ENCODE measurements around the gene ATAT1.
A peak's percentile ranks its signal among the peaks of the same experiment; 100 is the strongest.

Gene ATAT1

GRCh38 chr6:30613251-30614043, 13.2 kb upstream of the ATAT1 start:
- no peak for DNase-seq (ENCODE audit: low spot score)

- no peak for DNase-seq (ENCODE audit: low spot score)
Measured at GRCh38 chr6:30614044-30614842, 12.4 kb upstream of the ATAT1 start.

- peak; percentile 47 for DNase-seq (ENCODE audit: low spot score)
Measured at GRCh38 chr6:30614843-30615218, 11.8 kb upstream of the ATAT1 start.

GRCh38 chr6:30615219-30615957, 11.3 kb upstream of the ATAT1 start:
- DNase-seq (ENCODE audit: low spot score): no peak

GRCh38 chr6:30615958-30616810, 10.5 kb upstream of the ATAT1 start:
- DNase-seq (ENCODE audit: low spot score): no peak

- DNase-seq (ENCODE audit: low spot score): peak; percentile 72
Measured at GRCh38 chr6:30616811-30617564, 9.7 kb upstream of the ATAT1 start, which contains the start of gene PPP1R10. PPP1R10 (minus strand) TSS chr6:30617243; CDS start chr6:30609944, 7,299 bp downstream.

- DNase-seq (ENCODE audit: low spot score): peak; percentile 58
Measured at GRCh38 chr6:30617565-30618269, 9.0 kb upstream of the ATAT1 start, which contains the start of gene MRPS18B. MRPS18B (plus strand) TSS chr6:30617840; CDS start chr6:30617866, 26 bp downstream.

- no peak for DNase-seq (ENCODE audit: low spot score)
Measured at GRCh38 chr6:30618270-30618797, 8.3 kb upstream of the ATAT1 start.

- no peak for DNase-seq (ENCODE audit: low spot score)
Measured at GRCh38 chr6:30619561-30619960, 7.1 kb upstream of the ATAT1 start.

- no peak for DNase-seq (ENCODE audit: low spot score)
Measured at GRCh38 chr6:30625511-30625910, 1.2 kb upstream of the ATAT1 start.

GRCh38 chr6:30635834-30636233, 9.2 kb downstream of the ATAT1 start:
- no peak for DNase-seq (ENCODE audit: low spot score)

- no peak for DNase-seq (ENCODE audit: low spot score)
Measured at GRCh38 chr6:30640481-30640880, 13.8 kb downstream of the ATAT1 start.

- no peak for DNase-seq (ENCODE audit: low spot score)
Measured at GRCh38 chr6:30641048-30641447, 14.4 kb downstream of the ATAT1 start.

GRCh38 chr6:30643656-30644055, 17.0 kb downstream of the ATAT1 start:
- no peak for DNase-seq (ENCODE audit: low spot score)

- DNase-seq (ENCODE audit: low spot score): no peak
Measured at GRCh38 chr6:30644769-30645168, 18.1 kb downstream of the ATAT1 start.

- no peak for DNase-seq (ENCODE audit: low spot score)
Measured at GRCh38 chr6:30645989-30646388, 19.3 kb downstream of the ATAT1 start.

- peak; percentile 89 for DNase-seq (ENCODE audit: low spot score)
Measured at GRCh38 chr6:30646450-30647241, 20.0 kb downstream of the ATAT1 start, which contains the start of gene C6orf136. C6orf136 (plus strand) TSS chr6:30647133; CDS start chr6:30647232, 99 bp downstream.

- DNase-seq (ENCODE audit: low spot score): peak; percentile 78
Measured at GRCh38 chr6:30647242-30648116, 20.8 kb downstream of the ATAT1 start.

All from HuH-7.5 (cell line).